NCI-H345 treated with DMSO at 0.1 percent for 48 hours (cell line): Measurements from ENCODE around the gene ASIC4.

ENCODE experiments used
- DNase-seq: peaks from one replicate; lab custom pipeline; 2025; ENCODE audit not compliant: unreplicated experiment; lab: John Stamatoyannopoulos, UW

ASIC4 gene

DNA sequence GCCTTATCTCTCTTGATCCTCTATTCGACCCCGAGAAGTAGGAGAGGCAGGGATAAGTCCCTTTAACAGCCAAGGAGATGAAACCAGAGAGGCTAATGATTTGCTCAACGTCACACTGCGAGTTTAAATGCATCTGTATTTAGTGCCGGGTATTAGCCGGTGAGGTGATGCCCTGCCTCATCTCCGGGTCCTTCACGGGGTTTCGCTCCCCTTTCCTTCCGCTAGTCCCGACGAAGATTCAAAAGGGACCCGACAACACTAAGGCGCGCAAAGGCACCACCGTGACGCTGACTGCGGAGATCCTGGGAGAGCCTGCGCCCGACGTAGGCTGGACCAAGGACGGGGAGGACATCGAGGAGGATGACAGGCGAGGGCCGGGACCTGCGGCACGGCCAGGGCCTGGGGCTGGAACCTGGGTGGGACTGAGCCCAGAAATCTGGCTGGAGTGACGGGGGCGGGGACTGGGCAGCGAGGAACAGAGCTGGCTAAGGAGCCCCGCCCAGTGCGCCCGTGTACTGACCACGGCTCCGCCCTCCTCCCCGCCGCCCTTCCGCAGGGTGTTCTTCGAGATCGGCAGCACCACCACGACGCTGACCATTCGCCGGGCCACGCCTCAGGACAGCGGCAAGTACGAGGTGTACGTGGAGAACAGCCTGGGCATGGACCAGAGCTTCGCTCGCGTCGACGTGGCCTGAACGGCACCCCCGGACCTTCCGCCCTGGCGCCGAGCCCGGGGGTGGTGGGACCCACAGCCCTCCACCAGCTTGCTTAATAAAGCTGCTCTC lies 16.6 kb upstream of the ASIC4 start:
- DNase-seq, result no peak

GRCh38 chr2:219498280-219499057 lies 15.8 kb upstream of the ASIC4 start, which contains the start of gene GMPPA:
Gene GMPPA (plus strand): TSS chr2:219498891. CDS start chr2:219499976, 1,085 bp downstream.
- peak; percentile 91 for DNase-seq

GRCh38 chr2:219499058-219499307 lies 15.3 kb upstream of the ASIC4 start:
- DNase-seq, result no peak

DNA sequence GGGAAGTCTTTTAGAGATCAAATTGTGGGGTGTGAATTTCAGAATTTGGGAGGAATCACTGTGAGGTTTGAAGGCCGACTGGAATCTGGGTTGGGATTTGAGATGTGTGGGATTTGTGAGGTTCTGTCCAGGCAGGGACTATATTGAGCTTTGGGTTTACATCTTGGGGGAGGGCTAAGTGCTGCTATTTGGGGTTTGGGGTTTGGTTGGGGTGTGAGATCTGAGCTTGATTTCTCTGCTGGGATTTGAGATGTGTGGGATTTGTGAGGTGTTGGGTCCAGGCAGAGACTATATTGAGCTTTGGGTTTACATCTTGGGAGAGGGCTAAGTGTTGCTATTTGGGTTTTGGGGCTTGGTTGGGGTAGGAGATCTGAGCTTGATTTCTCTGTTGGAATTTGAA lies 14.7 kb upstream of the ASIC4 start:
- DNase-seq, result no peak

DNA sequence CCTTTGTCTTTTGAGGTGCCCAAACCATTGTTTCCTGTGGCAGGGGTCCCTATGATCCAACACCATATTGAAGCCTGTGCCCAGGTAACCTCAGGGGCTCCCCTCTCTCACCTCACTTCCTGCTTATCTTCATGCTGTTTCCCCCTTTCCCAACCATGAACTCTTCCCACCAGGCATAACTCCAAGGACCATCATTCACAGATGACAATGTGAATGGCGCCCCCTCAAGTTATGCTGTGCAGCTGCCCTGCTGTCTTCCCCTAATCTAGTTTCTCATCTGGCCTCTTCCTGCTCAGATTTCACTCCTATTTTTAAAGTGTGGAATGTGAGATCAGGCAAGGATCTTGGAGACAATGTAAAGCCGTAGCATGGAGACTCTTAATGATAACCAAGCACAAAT lies 14.1 kb upstream of the ASIC4 start:
- DNase-seq, result no peak

DNA sequence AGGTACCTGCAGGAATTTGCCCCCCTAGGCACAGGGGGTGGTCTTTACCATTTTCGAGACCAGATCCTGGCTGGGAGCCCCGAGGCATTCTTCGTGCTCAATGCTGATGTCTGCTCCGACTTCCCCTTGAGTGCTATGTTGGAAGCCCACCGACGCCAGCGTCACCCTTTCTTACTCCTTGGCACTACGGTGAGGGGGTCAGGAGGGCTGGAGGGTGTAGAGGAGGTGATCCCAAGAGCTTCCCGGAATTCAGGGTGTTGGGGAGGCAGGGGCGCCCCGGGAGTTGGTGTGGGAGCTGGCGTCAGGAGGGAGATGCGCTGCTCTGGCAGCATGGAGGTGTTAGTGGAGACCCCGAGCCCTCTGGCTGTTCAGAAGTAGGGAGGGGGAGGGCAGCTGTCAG lies 12.4 kb upstream of the ASIC4 start:
- no peak for DNase-seq

DNA sequence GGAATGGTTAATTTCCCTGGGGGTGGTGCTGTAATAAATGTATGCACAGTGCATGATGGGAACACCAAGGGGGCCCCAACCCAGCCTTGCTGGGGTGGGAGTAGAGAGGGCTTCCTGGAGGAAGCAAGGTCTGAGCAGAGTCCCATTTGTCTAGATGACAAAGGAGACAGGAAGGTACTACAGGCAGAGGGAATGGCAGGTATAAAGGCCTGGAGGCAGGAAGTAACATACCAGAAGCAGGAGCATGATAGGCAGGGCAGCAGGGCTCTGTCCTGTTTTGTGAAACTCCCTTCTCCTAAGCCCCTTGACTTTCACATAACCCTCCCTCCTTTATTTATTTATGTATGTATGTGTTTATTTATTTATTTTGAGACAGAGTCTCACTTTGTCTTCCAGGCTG lies 11.7 kb upstream of the ASIC4 start:
- no peak for DNase-seq

GRCh38 chr2:219505585-219505984 lies 8.7 kb upstream of the ASIC4 start:
- no peak for DNase-seq

DNA sequence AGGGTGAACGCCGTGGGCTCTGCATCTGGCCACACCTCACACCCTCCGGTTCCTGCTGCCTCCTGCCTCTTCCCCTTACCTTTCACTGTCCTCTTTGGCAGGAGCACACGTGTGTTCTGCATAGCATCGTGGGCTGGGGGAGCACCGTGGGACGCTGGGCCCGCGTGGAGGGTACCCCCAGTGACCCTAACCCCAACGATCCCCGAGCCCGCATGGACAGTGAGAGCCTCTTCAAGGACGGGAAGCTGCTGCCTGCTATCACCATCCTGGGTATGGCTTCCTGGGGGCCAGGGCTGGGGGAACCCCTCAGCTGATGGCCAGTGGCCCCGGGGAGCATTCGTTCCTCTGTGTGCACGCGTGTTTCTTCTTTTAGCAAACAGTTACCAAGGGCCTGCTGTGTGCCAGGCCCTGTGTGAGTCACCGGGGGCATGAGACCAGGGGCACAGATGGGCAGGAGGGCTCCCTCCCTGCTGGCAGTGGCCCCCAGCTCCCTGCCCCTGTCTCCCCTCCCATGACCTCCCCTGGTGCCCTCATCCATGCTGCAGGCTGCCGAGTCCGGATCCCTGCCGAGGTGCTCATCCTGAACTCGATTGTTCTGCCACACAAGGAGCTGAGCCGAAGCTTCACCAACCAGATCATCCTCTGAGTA lies 8.0 kb upstream of the ASIC4 start:
- no peak for DNase-seq

- no peak for DNase-seq
Measured at GRCh38 chr2:219506802-219507526, 7.3 kb upstream of the ASIC4 start.

DNA sequence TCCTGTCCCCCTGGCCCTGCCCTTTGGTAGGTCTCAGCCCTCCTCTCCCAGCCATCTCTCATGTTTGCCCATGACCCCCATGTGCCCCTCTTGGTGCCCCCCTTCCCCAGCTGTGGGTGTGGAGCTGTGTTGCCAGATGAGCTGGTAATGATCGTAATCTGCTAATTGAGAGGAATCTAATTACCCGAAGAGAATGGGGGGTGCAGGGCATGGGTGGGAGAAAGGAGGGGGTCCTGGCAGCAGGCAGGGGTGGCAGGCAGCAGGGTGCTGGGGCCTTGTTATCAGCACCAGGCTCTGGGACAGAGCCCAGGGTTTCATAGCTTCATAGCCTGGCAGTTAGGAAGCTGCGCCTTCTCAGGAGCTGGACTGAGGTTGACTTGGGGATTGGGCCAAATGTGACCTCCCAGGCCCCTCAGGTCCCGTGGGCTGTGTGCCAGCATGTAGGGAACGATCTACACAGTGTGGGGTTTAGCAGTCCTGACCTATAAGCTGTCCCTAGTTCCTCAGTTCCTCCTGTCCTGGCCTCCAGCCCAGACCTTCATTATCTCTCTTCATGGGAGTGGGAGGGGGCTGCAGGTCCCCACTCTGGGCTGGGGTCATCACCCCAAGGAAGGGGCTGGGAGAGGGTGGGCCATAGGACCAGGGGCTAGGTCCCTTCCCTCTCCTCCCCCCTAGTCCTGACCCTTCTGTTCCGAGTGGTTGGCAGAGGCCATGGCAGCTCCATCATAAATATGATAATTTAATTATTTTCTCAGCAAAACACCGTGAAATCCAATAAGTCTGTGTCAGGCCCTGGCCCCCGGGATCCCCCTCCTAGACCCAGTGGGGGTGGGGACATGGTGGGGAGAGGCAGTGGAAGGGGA lies 6.5 kb upstream of the ASIC4 start:
- DNase-seq, result no peak

DNA sequence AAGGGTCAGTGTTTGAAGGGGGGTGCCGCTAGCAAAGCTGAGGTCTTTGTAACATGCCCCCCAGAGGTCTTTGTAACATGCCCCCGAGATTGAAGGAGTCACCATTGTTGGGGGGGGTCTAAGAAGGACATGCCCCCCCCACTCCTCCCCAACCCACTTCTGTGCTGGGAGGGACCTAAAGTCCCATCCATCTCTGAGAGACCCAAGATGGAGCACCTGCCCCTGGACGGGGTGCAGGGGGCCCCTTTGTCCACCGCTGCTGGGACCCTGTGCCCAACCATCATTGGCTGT lies 5.9 kb upstream of the ASIC4 start:
- DNase-seq, result no peak

- DNase-seq, result no peak
Measured at GRCh38 chr2:219508971-219509779, 5.1 kb upstream of the ASIC4 start.

GRCh38 chr2:219509780-219510511 lies 4.3 kb upstream of the ASIC4 start:
- DNase-seq, result no peak

- DNase-seq, result no peak
Measured at GRCh38 chr2:219510512-219511135, 3.7 kb upstream of the ASIC4 start.

GRCh38 chr2:219511547-219512325 lies 2.5 kb upstream of the ASIC4 start:
- no peak for DNase-seq

GRCh38 chr2:219512524-219513216 lies 1.6 kb upstream of the ASIC4 start:
- DNase-seq, result no peak
